IMR-90 (cell line): Measurements from ENCODE around the gene ANO7. TPM values are rescaled to one million over a fixed set of nuclear protein-coding genes. Genes with fewer than 3 reads are reported as not detected.

Source experiments
- ATAC-seq: fragments of 200-7000 bp; cut with Tn5 transposase; 2 replicates; pipeline ENCODE4 v1.9.1; 2020; ENCODE audit warnings: low read depth, mild to moderate bottlenecking, moderate library complexity
- BruUV-seq: library from RNA; stranded (reverse); fragments of 400-500 nt; replicated peaks from 2 replicates; lab custom pipeline; 2021; lab: Mats Ljungman, UMichigan
- CTCF ChIA-PET: fragments of 300-600 bp; formaldehyde crosslinking; extraction: SDS; loops from one replicate; lab custom pipeline; 2021; ENCODE audit warnings: antibody characterized with exemption; lab: Yijun Ruan, JAX
- POLR2A ChIA-PET: fragments of 300-600 bp; sonication (Branson Sonifier 250); formaldehyde crosslinking; loops from one replicate; lab custom pipeline; 2022; ENCODE audit warnings: antibody characterized with exemption; ENCODE audit not compliant: unreplicated experiment; lab: Charles Lee
- DNase-seq: peaks from one replicate; pipeline ENCODE4 v3.0.0; 2013
- H2AFZ ChIP-seq: replicated peaks from 2 replicates; pipeline ENCODE3; 2013; ENCODE audit warnings: low read length, mild to moderate bottlenecking; ENCODE audit not compliant: poor library complexity
- H2AK5ac ChIP-seq: 2 replicates; pipeline ENCODE4 v1.6.1; 2013; ENCODE audit warnings: low read depth, low read length, inconsistent platforms
- H2AK9ac ChIP-seq: replicated peaks from 2 replicates; pipeline ENCODE3; 2013; ENCODE audit warnings: mild to moderate bottlenecking, low read depth, low read length, moderate library complexity; ENCODE audit not compliant: poor library complexity
- H2BK120ac ChIP-seq: 2 replicates; pipeline ENCODE4 v1.6.1; 2013; ENCODE audit warnings: low read depth, low read length, inconsistent platforms
- H2BK15ac ChIP-seq: 3 replicates; pipeline ENCODE4 v1.6.1; 2013; ENCODE audit warnings: low read depth, low read length, inconsistent platforms
- H2BK20ac ChIP-seq: 2 replicates; pipeline ENCODE4 v1.6.1; 2013; ENCODE audit warnings: low read depth, mild to moderate bottlenecking, inconsistent platforms, low read length, moderate library complexity
- H2BK5ac ChIP-seq: 2 replicates; pipeline ENCODE4 v1.6.1; 2013; ENCODE audit warnings: mild to moderate bottlenecking, low read depth, low read length, inconsistent platforms; ENCODE audit not compliant: poor library complexity, severe bottlenecking
- H3K14ac ChIP-seq: replicated peaks from 2 replicates; pipeline ENCODE4 v1.6.1; 2013; ENCODE audit warnings: low read depth, low read length, inconsistent platforms
- H3K18ac ChIP-seq: 2 replicates; pipeline ENCODE4 v1.6.1; 2013; ENCODE audit warnings: low read depth, low read length, control low read depth
- H3K23ac ChIP-seq: 2 replicates; pipeline ENCODE4 v1.6.1; 2013; ENCODE audit warnings: low read depth, low read length, inconsistent platforms
- H3K27ac ChIP-seq: 2 replicates; pipeline ENCODE4 v1.5.1; 2013; ENCODE audit warnings: mild to moderate bottlenecking, control low read depth, low read length; ENCODE audit not compliant: insufficient read depth
- H3K27me3 ChIP-seq: 2 replicates; pipeline ENCODE4 v1.6.1; 2013; ENCODE audit warnings: low read length; ENCODE audit not compliant: control insufficient read depth, insufficient read depth
- H3K36me3 ChIP-seq: 2 replicates; pipeline ENCODE4 v1.6.1; 2013; ENCODE audit warnings: low read length, mixed read lengths; ENCODE audit not compliant: control insufficient read depth, insufficient read depth
- H3K4ac ChIP-seq: 2 replicates; pipeline ENCODE4 v1.6.1; 2013; ENCODE audit warnings: low read depth, low read length, inconsistent platforms
- H3K4me1 ChIP-seq: 2 replicates; pipeline ENCODE4 v1.6.1; 2013; ENCODE audit warnings: low read length, mixed read lengths; ENCODE audit not compliant: control insufficient read depth, insufficient read depth
- H3K4me2 ChIP-seq: 2 replicates; pipeline ENCODE4 v1.6.1; 2013; ENCODE audit warnings: low read depth, mild to moderate bottlenecking, control low read depth, low read length, moderate library complexity
- H3K4me3 ChIP-seq: 2 replicates; pipeline ENCODE4 v1.5.1; 2013; ENCODE audit warnings: low read depth, mild to moderate bottlenecking, control low read depth, low read length, moderate library complexity; ENCODE audit not compliant: insufficient read depth
- H3K56ac ChIP-seq: 2 replicates; pipeline ENCODE4 v1.6.1; 2013; ENCODE audit warnings: low read length, inconsistent platforms; ENCODE audit not compliant: insufficient read depth; ENCODE audit errors: extremely low read depth
- H3K79me1 ChIP-seq, 2 experiments: 2 replicates each; pipeline ENCODE4 v1.6.1; 2013; ENCODE audit warnings: low read length in 2 of 2, inconsistent platforms in 1 of 2, low read depth in 1 of 2
- H3K9ac ChIP-seq: 2 replicates; pipeline ENCODE4 v1.6.1; 2013; ENCODE audit warnings: low read depth, low read length, control low read depth
- H3K9me1 ChIP-seq: 2 replicates; pipeline ENCODE4 v1.6.1; 2013; ENCODE audit warnings: low read length, inconsistent platforms; ENCODE audit not compliant: insufficient read depth
- H3K9me3 ChIP-seq: 2 replicates; pipeline ENCODE4 v1.6.1; 2013; ENCODE audit warnings: low read length; ENCODE audit not compliant: control insufficient read depth, insufficient read depth
- H4K20me1 ChIP-seq: 2 replicates; pipeline ENCODE4 v1.6.1; 2013; ENCODE audit warnings: low read length, inconsistent platforms; ENCODE audit not compliant: insufficient read depth
- H4K5ac ChIP-seq: 2 replicates; pipeline ENCODE4 v1.6.1; 2013; ENCODE audit warnings: mild to moderate bottlenecking, low read depth, low read length, control low read depth
- H4K8ac ChIP-seq, 2 experiments: 2 replicates each; pipeline ENCODE4 v1.6.1; 2013; ENCODE audit warnings: low read depth in 2 of 2, low read length in 2 of 2, control low read depth in 1 of 2, inconsistent platforms in 1 of 2
- H4K91ac ChIP-seq: 2 replicates; pipeline ENCODE4 v1.6.1; 2013; ENCODE audit warnings: low read depth, low read length, inconsistent platforms; ENCODE audit not compliant: insufficient read depth
- BHLHE40 ChIP-seq: fragments of 150-350 bp; IDR thresholded peaks from 2 replicates; pipeline ENCODE4 v1.6.1; 2016; ENCODE audit warnings: mild to moderate bottlenecking, low read depth, low read length
- CTCF ChIP-seq: conservative IDR thresholded peaks from 2 replicates; pipeline ENCODE4 v1.5.1; 2012; ENCODE audit warnings: mild to moderate bottlenecking, low read depth, low read length, improper control_type of control experiment
- ELK1 ChIP-seq: fragments of 150-350 bp; IDR thresholded peaks from 2 replicates; pipeline ENCODE4 v1.6.1; 2016; ENCODE audit warnings: low read depth, mild to moderate bottlenecking, low read length, moderate library complexity, borderline replicate concordance
- MXI1 ChIP-seq: IDR thresholded peaks from 2 replicates; pipeline ENCODE4 v1.6.1; 2012; ENCODE audit warnings: low read depth, mild to moderate bottlenecking, low read length, moderate library complexity, borderline replicate concordance
- POLR2A ChIP-seq: IDR thresholded peaks from 2 replicates; pipeline ENCODE4 v1.6.1; 2012; ENCODE audit warnings: mild to moderate bottlenecking, low read depth, low read length
- RAD21 ChIP-seq: IDR thresholded peaks from 2 replicates; pipeline ENCODE4 v1.6.1; 2012; ENCODE audit warnings: low read length, improper control_type of control experiment
- RCOR1 ChIP-seq: IDR thresholded peaks from 2 replicates; pipeline ENCODE4 v1.6.1; 2012; ENCODE audit warnings: mild to moderate bottlenecking, low read length, improper control_type of control experiment; ENCODE audit not compliant: insufficient replicate concordance
- SMC3 ChIP-seq: fragments of 150-350 bp; IDR thresholded peaks from 2 replicates; pipeline ENCODE4 v1.6.1; 2016; ENCODE audit warnings: low read depth, mild to moderate bottlenecking, antibody characterized with exemption, low read length, moderate library complexity
- WGBS, 2 experiments: methylation state at CpG; one replicate each; pipeline versions ENCODE4 v1.1.5 to v1.1.7; 2013; ENCODE audit warnings: missing lambda C conversion rate in 2 of 2; ENCODE audit not compliant: insufficient read length in 1 of 2; ENCODE audit errors: extremely low coverage in 2 of 2; 5-methylcytosine and 5-hydroxymethylcytosine counted together
- dilution Hi-C: fragments of 300-500 bp; cut with HindIII; formaldehyde crosslinking; loops from one replicate; pipeline ENCODE4 v1.14.3; 2018; ENCODE audit warnings: low sequenced_read_pairs; ENCODE audit not compliant: unreplicated experiment
- in situ Hi-C: fragments of 300-500 bp; cut with MboI; formaldehyde crosslinking; loops from 3 replicates; pipeline ENCODE4 v1.14.3; 2019; ENCODE audit warnings: low sequenced_read_pairs, inconsistent platforms, mixed read lengths
- intact Hi-C: fragments of 100-400 bp; cut with micrococcal nuclease; formaldehyde crosslinking; loops from 2 replicates; pipeline ENCODE4 v1.10.0; 2022
- polyA plus RNA-seq, 3 experiments: library from polyadenylated mRNA; depleted of rRNA; stranded (reverse); fragments of >200 nt; gene quantifications; 2 replicates each; pipeline ENCODE4 v1.2.3, GENCODE V29; 2012; ENCODE audit warnings: low replicate concordance in 1 of 3
- total RNA-seq: library from RNA; depleted of rRNA; stranded (reverse); fragments of >200 nt; gene quantifications from 2 replicates; pipeline ENCODE4 v1.2.3, GENCODE V29; 2012

ANO7 gene
- total and polyA plus RNA-seq, 2 of the 4 experiments (the other 2 are of a cell fraction): 0.36 to 3.4 TPM

GRCh38 chr2:241189093-241189855 lies 797 bp downstream of the ANO7 start:
- H3K27me3 ChIP-seq: peaks cover 9% of the 10 kb centered on the region
- no peaks in the 10 kb centered on the region for H3K36me3 ChIP-seq
- H4K20me1 ChIP-seq: no peaks in the 10 kb centered on the region; the same call in 1 of the 2 replicates
- dilution Hi-C loops (no loop called here), in situ Hi-C loops (no loop called here), intact Hi-C loops (no loop called here)
- BruUV-seq: no TSS peak
- H2BK20ac ChIP-seq: no peak overlapping the region
- H3K23ac ChIP-seq: no peak overlapping the region
- no peak overlapping the region for H3K4me3 ChIP-seq
- no peak overlapping the region for H4K8ac ChIP-seq
- H3K9me1 ChIP-seq: no peaks in the 10 kb centered on the region
- H3K18ac ChIP-seq: no peak overlapping the region
- ChIA-PET POLR2A (no interaction called here), CTCF (interaction anchor here (0.7 kb wide), 1 partner anchor 20 kb away, joined by 3 read pairs; no protein-coding TSS in a partner anchor)
- no peak overlapping the region for H4K91ac ChIP-seq
- no peak overlapping the region for H3K27ac ChIP-seq
- no peak overlapping the region for H3K56ac ChIP-seq
- H2BK5ac ChIP-seq: no peak overlapping the region
- no peak for DNase-seq
- TF ChIP-seq RAD21: no peak
- TF ChIP-seq SMC3: no peak
- TF ChIP-seq MXI1: no peak
- TF ChIP-seq BHLHE40: no peak
- no peak for TF ChIP-seq POLR2A
- no peak for TF ChIP-seq CTCF
- TF ChIP-seq RCOR1: no peak
- no peak for TF ChIP-seq ELK1
- H3K14ac ChIP-seq: no peak overlapping the region
- H2AK9ac ChIP-seq: no peak overlapping the region
- H3K9me3 ChIP-seq: no peaks in the 10 kb centered on the region
- no peak overlapping the region for H4K5ac ChIP-seq
- no peak for ATAC-seq
- no peak overlapping the region for H2BK120ac ChIP-seq
- 88% methylated on average over 16 of the region's 32 CpGs; no CpG with 5 or more reads in 1 of the 2 experiments for WGBS, 2 experiments
- H3K79me1 ChIP-seq: no peaks in the 10 kb centered on the region
- no peak overlapping the region for H3K4me2 ChIP-seq
- H2AFZ ChIP-seq: no peak overlapping the region
- H3K9ac ChIP-seq: no peak overlapping the region
- no peak overlapping the region for H2BK15ac ChIP-seq
- H3K4ac ChIP-seq: no peak overlapping the region
- H3K4me1 ChIP-seq: no peaks in the 10 kb centered on the region
- no peak overlapping the region for H2AK5ac ChIP-seq
